CD14-positive monocyte (primary cell): Measurements from ENCODE around the gene PSMD1. TPM values are rescaled to one million over a fixed set of nuclear protein-coding genes. Genes with fewer than 3 reads are reported as not detected.

Experiments
- DNase-seq, 3 donors: peaks; one replicate each; pipeline ENCODE4 v3.0.0-alpha.2; 2011 to 2022
- H2AFZ ChIP-seq: 2 replicates; pipeline ENCODE4 v1.6.0; 2012; ENCODE audit warnings: mild to moderate bottlenecking, low read depth, low read length, inconsistent platforms; ENCODE audit not compliant: insufficient read depth, poor library complexity, severe bottlenecking
- H3K27ac ChIP-seq, 2 donors: 1 replicate in 1 of 2; 2 replicates in 1 of 2; pipeline ENCODE4 v1.5.1; 2012 to 2013; ENCODE audit warnings: low read length in 2 of 2, control low read depth in 1 of 2, inconsistent platforms in 1 of 2, low read depth in 1 of 2, mild to moderate bottlenecking in 1 of 2
- H3K27me3 ChIP-seq, 2 donors: one replicate each; pipeline versions ENCODE4 v1.6.0 to v1.6.1; 2011 to 2013; ENCODE audit warnings: low read length in 2 of 2; ENCODE audit not compliant: control insufficient read depth in 2 of 2, insufficient read depth in 2 of 2
- H3K36me3 ChIP-seq, 2 donors: replicated peaks in 1 of 2; 1 replicate in 1 of 2; 2 replicates in 1 of 2; pipeline versions ENCODE4 v1.5.1 to v1.6.1; 2012 to 2013; ENCODE audit warnings: low read length in 2 of 2, control low read depth in 1 of 2, inconsistent platforms in 1 of 2, mild to moderate bottlenecking in 1 of 2; ENCODE audit not compliant: insufficient read depth in 2 of 2, control insufficient read depth in 1 of 2
- H3K4me1 ChIP-seq, 2 donors: 1 replicate in 1 of 2; 2 replicates in 1 of 2; pipeline versions ENCODE4 v1.5.1 to v1.6.1; 2012 to 2013; ENCODE audit warnings: low read length in 2 of 2, control low read depth in 1 of 2, inconsistent platforms in 1 of 2, mild to moderate bottlenecking in 1 of 2, moderate library complexity in 1 of 2; ENCODE audit not compliant: insufficient read depth in 2 of 2, control insufficient read depth in 1 of 2
- H3K4me2 ChIP-seq: replicated peaks from 2 replicates; pipeline ENCODE3; 2012; ENCODE audit warnings: low read length, moderate library complexity, mild to moderate bottlenecking; ENCODE audit not compliant: poor library complexity, severe bottlenecking; ENCODE audit errors: extremely low read depth
- H3K4me3 ChIP-seq, 3 experiments: fragments of 200-600 bp in 1 of 3; sonication (generic) in 1 of 3; replicated peaks in 1 of 3; 1 replicate in 2 of 3; 2 replicates in 1 of 3; pipeline ENCODE4 v1.5.1; 2011 to 2013; ENCODE audit warnings: low read length in 3 of 3, mild to moderate bottlenecking in 3 of 3, control low read depth in 2 of 3, low read depth in 2 of 3, inconsistent platforms in 1 of 3, moderate library complexity in 1 of 3
- H3K79me2 ChIP-seq: 2 replicates; pipeline ENCODE4 v1.6.0; 2012; ENCODE audit warnings: mild to moderate bottlenecking, control low read depth, inconsistent platforms, low read length, moderate library complexity; ENCODE audit not compliant: insufficient read depth
- H3K9ac ChIP-seq: 2 replicates; pipeline ENCODE4 v1.6.0; 2017; ENCODE audit warnings: low read length, mild to moderate bottlenecking; ENCODE audit not compliant: insufficient read depth, poor library complexity, severe bottlenecking
- H3K9me3 ChIP-seq, 2 donors: replicated peaks in 1 of 2; 1 replicate in 1 of 2; 2 replicates in 1 of 2; pipeline versions ENCODE4 v1.5.1 to v1.6.1; 2012 to 2013; ENCODE audit warnings: low read length in 2 of 2, control low read depth in 1 of 2; ENCODE audit not compliant: control insufficient read depth in 1 of 2, insufficient read depth in 1 of 2
- H4K20me1 ChIP-seq: 2 replicates; pipeline ENCODE4 v1.6.0; 2012; ENCODE audit warnings: mild to moderate bottlenecking, low read length, control low read depth, moderate library complexity; ENCODE audit not compliant: insufficient read depth
- H3K27ac Mint-ChIP-seq, 7 donors: one replicate each; pipeline ENCODE4 v1.8.0; 2020; ENCODE audit warnings: mild to moderate bottlenecking in 7 of 7, mixed read lengths in 7 of 7, moderate library complexity in 6 of 7, inconsistent platforms in 2 of 7
- H3K27me3 Mint-ChIP-seq, 3 donors: one replicate each; pipeline ENCODE4 v1.8.0; 2021 to 2022; ENCODE audit warnings: low read depth in 3 of 3, mild to moderate bottlenecking in 3 of 3, mixed read lengths in 3 of 3, moderate library complexity in 3 of 3, inconsistent platforms in 1 of 3
- H3K36me3 Mint-ChIP-seq, 2 donors: one replicate each; pipeline ENCODE4 v1.8.0; 2020; ENCODE audit warnings: mixed read lengths in 2 of 2, inconsistent platforms in 1 of 2, mild to moderate bottlenecking in 1 of 2
- H3K4me1 Mint-ChIP-seq: one replicate; pipeline ENCODE4 v1.8.0; 2020; ENCODE audit warnings: mild to moderate bottlenecking, mixed read lengths
- H3K4me3 Mint-ChIP-seq, 2 donors: one replicate each; pipeline ENCODE4 v1.8.0; 2020; ENCODE audit warnings: mild to moderate bottlenecking in 2 of 2, mixed read lengths in 2 of 2, moderate library complexity in 1 of 2
- H3K9me3 Mint-ChIP-seq, 7 donors: one replicate each; pipeline ENCODE4 v1.8.0; 2020 to 2022; ENCODE audit warnings: mixed read lengths in 7 of 7, mild to moderate bottlenecking in 6 of 7, moderate library complexity in 6 of 7, inconsistent platforms in 2 of 7
- WGBS: methylation state at CpG from one replicate; pipeline ENCODE4 v1.1.5; 2013; ENCODE audit warnings: missing lambda C conversion rate; ENCODE audit not compliant: insufficient coverage; 5-methylcytosine and 5-hydroxymethylcytosine counted together
- intact Hi-C, 2 donors: fragments of 100-400 bp; cut with micrococcal nuclease; formaldehyde crosslinking; loops; one replicate each; pipeline versions ENCODE4 v1.15.0 to v1.15.1; 2023
- polyA plus RNA-seq, 3 donors: library from polyadenylated mRNA; depleted of rRNA in 1 of 3; unstranded in 2 of 3; stranded (reverse) in 1 of 3; fragments of 300-500 nt in 2 of 3; fragments of >200 nt in 1 of 3; fragmentation: Illumina TruSeq in 2 of 3; gene quantifications; 1 replicate in 2 of 3; 2 replicates in 1 of 3; pipeline ENCODE4 v1.2.3, GENCODE V29; 2012 to 2021
- TF ChIP-seq, protein P1 (sequence below): fragments of 200-600 bp; IDR thresholded peaks from one replicate; pipeline ENCODE4 v1.8.0; 2022; ENCODE audit warnings: antibody characterized with exemption, mild to moderate bottlenecking

PSMD1 gene
- polyA plus RNA-seq, 3 donors, result 23.5 to 53.9 (median 37.7) TPM

DNA sequence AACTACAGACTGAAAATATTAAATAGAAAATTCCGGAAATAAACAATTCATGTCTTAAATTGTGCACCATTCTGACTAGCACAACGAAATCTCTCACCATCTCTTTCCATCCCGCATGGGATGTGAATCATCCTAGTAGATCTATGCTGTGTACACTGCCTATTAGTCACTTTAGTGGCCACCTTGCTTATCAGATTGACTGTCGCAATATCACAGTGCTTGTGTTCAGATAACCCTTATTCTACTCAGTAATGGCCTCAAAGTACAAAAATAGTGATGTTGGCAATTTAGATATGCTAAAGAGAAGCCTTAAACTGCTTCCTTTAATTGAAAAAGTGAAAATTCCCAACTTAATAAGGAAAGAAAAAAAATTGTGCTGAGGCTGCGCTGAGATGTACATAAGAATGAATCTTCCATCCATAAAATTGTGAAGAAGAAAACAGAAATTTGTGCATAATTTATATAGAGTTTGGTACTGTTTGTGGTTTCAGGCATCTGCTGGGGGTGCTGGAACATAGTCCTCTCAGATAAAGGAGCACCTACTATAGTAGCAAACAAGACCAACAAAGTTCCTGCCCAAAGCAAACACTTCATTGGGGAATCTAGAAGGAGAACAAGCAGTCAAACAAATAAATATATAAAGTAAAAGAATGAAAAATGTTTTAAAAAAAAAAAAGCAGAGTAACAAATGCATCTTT is 12.0 kb downstream of the PSMD1 start:
- no peak overlapping the region for H3K4me3 Mint-ChIP-seq
- intact Hi-C loops, result no loop called here
- Histone ChIP-seq H3K4me3 (no peak overlapping the region), H3K79me2 (peaks cover 9% of the 10 kb centered on the region), H3K9ac (no peak overlapping the region), H3K27ac (no peak overlapping the region), H3K27me3 (no peaks in the 10 kb centered on the region), H3K4me1 (peaks cover 6 to 14% of the 10 kb centered on the region in 2 donors), H3K9me3 (no peaks in the 10 kb centered on the region), H4K20me1 (peaks cover 5% of the 10 kb centered on the region), H3K36me3 (peaks cover 89 to 98% of the 10 kb centered on the region in 2 donors), H2AFZ (no peak overlapping the region), H3K4me2 (no peak overlapping the region)
- TF ChIP-seq, protein P1, sequence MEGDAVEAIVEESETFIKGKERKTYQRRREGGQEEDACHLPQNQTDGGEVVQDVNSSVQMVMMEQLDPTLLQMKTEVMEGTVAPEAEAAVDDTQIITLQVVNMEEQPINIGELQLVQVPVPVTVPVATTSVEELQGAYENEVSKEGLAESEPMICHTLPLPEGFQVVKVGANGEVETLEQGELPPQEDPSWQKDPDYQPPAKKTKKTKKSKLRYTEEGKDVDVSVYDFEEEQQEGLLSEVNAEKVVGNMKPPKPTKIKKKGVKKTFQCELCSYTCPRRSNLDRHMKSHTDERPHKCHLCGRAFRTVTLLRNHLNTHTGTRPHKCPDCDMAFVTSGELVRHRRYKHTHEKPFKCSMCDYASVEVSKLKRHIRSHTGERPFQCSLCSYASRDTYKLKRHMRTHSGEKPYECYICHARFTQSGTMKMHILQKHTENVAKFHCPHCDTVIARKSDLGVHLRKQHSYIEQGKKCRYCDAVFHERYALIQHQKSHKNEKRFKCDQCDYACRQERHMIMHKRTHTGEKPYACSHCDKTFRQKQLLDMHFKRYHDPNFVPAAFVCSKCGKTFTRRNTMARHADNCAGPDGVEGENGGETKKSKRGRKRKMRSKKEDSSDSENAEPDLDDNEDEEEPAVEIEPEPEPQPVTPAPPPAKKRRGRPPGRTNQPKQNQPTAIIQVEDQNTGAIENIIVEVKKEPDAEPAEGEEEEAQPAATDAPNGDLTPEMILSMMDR, result no peak
- DNase-seq, result no peak
- no peak overlapping the region for H3K27ac Mint-ChIP-seq
- WGBS, result 97% methylated on average over 3 of the region's 5 CpGs
- peaks cover 0 to 1% (median 0%) of the 10 kb centered on the region in 7 donors for H3K9me3 Mint-ChIP-seq
- peaks cover 18% of the 10 kb centered on the region for H3K4me1 Mint-ChIP-seq
- H3K27me3 Mint-ChIP-seq, result no peaks in the 10 kb centered on the region
- H3K36me3 Mint-ChIP-seq, result peaks cover 75 to 90% of the 10 kb centered on the region in 2 donors

DNA sequence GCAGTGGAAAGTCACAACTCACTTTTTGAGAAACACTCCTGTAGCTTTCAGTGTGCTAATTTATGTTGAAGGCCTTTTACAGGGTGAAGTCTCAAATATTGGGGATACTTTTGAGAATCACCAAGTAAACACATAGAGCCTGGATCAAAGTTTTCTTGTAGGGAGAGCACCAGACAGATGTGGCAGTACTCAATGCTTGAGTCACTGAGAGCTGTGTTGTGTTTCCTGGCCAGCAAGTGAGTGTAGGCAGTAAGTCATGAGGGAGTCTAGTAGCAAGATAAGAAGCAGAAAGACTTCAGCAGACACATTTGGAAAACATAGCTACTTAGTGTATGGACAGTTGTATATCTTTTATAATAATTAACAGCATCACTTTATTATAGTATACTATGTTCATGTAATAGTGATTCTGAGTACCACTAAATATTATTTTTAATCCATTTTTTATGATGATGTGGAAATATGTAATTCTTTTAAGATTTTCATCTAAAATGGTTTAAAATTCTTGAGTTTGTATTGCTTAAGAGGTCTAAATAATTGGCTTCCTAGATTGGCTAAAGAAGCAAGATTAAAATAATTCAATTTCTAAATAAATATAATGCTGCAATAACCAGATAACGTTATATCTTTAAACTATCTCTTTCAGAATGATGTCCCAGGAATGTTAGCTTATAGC is 12.8 kb downstream of the PSMD1 start:
- Mint-ChIP-seq H3K36me3 (peaks cover 72 to 89% of the 10 kb centered on the region in 2 donors), H3K4me3 (no peak overlapping the region), H3K27ac (no peak overlapping the region), H3K27me3 (no peaks in the 10 kb centered on the region), H3K4me1 (peaks cover 18% of the 10 kb centered on the region), H3K9me3 (peaks cover 0 to 1% (median 0%) of the 10 kb centered on the region in 7 donors)
- Histone ChIP-seq H2AFZ (no peak overlapping the region), H3K9ac (no peak overlapping the region), H4K20me1 (peaks cover 4% of the 10 kb centered on the region), H3K79me2 (peaks cover under 1% of the 10 kb centered on the region), H3K4me1 (peaks cover 6 to 13% of the 10 kb centered on the region in 2 donors), H3K4me3 (no peak overlapping the region), H3K36me3 (peaks cover 84 to 97% of the 10 kb centered on the region in 2 donors), H3K27ac (no peak overlapping the region), H3K4me2 (no peak overlapping the region), H3K27me3 (no peaks in the 10 kb centered on the region), H3K9me3 (no peaks in the 10 kb centered on the region)
- TF ChIP-seq, protein P1, result no peak
- no peak for DNase-seq
- no CpG with 5 or more reads among the region's 1 CpG for WGBS
- intact Hi-C loops, result no loop called here
